Brain microvascular endothelial cell (primary cell): ENCODE results near the gene ADIPOR2.
A peak's percentile ranks its signal among the peaks of the same experiment; 100 is the strongest.

Experiments used
- DNase-seq: peaks from one replicate; pipeline ENCODE4 v3.0.0-alpha.2; 2020
- H3K27ac ChIP-seq: fragments of 250-450 bp; sonication (Bioruptor Pico); 2 replicates; pipeline ENCODE4 v1.5.1; 2020; ENCODE audit warnings: mild to moderate bottlenecking, moderate library complexity
- H3K27me3 ChIP-seq: fragments of 250-450 bp; sonication (Bioruptor Pico); replicated peaks from 2 replicates; pipeline ENCODE4 v1.5.1; 2020; ENCODE audit warnings: mild to moderate bottlenecking
- H3K36me3 ChIP-seq: fragments of 250-450 bp; sonication (Bioruptor Pico); replicated peaks from 2 replicates; pipeline ENCODE4 v1.5.1; 2020; ENCODE audit warnings: mild to moderate bottlenecking
- H3K4me3 ChIP-seq: 2 replicates; pipeline ENCODE4 v1.5.1; 2011; ENCODE audit warnings: low read depth, mild to moderate bottlenecking, control low read depth, low read length, moderate library complexity
- in situ Hi-C: cut with HindIII; loops from 2 replicates; pipeline ENCODE4 v1.10.0; 2017; ENCODE audit warnings: low sequenced_read_pairs, low pct_ligation_motif_present
- TF ChIP-seq, protein P1 (sequence below): IDR thresholded peaks from 2 replicates; pipeline ENCODE4 v1.5.1; 2011; ENCODE audit warnings: low read depth, mild to moderate bottlenecking, moderate library complexity, low read length, control low read depth, inconsistent platforms; ENCODE audit errors: missing control alignments

Gene ADIPOR2

DNA sequence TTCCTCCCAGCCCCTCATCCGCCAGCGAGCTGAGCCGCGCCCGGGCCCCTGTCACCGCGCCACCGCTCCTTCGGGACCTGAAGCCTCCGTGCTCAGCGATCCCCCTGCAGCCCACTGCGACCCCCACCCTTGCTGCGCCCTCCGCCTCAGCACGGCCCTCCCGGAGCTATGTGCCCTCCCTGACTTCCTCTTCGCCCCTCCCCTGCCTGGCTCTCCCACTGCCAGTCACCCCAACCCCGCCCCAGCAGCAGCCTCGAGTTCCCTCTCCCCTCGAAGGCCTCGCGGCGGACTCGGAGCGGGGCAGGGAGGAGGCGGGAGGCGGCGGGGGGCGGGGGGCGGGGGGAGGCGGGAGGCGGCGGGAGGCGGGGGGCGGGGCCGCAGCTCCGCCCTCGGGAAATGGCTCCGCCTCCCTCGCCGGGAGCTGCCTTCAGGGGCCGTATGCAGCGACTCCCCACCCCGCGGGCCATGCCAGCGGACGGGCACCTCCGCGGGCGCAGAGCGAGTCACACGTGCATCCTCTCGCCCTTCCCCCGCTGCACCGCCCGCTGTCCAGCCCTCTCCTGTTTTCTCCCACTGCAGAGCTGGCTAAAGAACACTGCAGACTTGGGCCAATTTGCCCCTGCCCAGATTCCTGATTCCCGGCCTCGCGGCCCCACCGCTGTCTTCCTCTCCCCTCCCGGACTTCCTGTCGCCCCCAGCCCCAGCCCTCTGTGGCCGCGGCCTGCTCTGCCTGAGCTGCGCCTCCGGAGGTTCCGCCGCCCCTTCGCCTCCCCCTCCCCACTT is 29.1 kb upstream of the ADIPOR2 start:
- H3K4me3 ChIP-seq = peak overlapping the region; percentile 56
- H3K27me3 ChIP-seq = no peaks in the 10 kb centered on the region
- DNase-seq = peak; percentile 54
- TF ChIP-seq, protein P1, sequence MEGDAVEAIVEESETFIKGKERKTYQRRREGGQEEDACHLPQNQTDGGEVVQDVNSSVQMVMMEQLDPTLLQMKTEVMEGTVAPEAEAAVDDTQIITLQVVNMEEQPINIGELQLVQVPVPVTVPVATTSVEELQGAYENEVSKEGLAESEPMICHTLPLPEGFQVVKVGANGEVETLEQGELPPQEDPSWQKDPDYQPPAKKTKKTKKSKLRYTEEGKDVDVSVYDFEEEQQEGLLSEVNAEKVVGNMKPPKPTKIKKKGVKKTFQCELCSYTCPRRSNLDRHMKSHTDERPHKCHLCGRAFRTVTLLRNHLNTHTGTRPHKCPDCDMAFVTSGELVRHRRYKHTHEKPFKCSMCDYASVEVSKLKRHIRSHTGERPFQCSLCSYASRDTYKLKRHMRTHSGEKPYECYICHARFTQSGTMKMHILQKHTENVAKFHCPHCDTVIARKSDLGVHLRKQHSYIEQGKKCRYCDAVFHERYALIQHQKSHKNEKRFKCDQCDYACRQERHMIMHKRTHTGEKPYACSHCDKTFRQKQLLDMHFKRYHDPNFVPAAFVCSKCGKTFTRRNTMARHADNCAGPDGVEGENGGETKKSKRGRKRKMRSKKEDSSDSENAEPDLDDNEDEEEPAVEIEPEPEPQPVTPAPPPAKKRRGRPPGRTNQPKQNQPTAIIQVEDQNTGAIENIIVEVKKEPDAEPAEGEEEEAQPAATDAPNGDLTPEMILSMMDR = no peak
- no peaks in the 10 kb centered on the region for H3K36me3 ChIP-seq
- no peak overlapping the region for H3K27ac ChIP-seq
- in situ Hi-C loops = loop anchor here (25.0 kb wide), 1 partner anchor 126 kb away; no protein-coding TSS in a partner anchor

DNA sequence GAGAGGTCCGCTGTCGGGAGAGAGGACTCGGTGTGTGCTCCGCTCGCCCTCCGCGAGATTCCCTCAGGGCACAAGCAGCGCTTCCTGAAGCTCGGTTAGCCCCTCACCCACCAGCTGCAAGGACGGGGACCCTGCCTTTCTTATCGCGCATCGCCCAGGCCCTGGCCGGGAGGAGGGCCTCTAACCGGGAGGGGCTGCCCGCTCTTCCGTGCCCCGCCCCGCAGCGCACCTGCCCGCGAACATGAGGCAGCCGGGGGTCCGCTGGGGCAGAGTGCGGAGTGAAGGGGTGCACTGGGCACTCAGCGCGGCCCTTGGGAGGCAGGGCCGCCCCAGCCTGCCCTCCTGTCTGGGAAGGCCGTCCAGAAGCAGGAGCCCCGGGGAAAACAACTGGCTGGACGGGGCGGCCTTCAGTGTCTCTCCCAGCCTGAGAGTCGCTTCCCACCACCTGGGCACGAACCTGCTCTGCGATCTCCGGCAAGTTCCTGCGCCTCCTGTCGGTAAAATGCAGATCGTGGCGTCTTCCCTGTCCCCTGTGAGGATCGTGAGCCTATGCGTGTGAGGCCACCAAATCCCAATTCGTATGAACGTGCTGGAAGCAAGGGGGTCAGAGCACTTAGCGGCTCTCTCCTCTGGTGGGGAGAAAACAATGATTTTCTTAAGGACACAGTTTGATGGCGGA is 28.0 kb upstream of the ADIPOR2 start:
- Histone ChIP-seq H3K27ac (no peak overlapping the region), H3K27me3 (no peaks in the 10 kb centered on the region), H3K36me3 (no peaks in the 10 kb centered on the region), H3K4me3 (no peak overlapping the region)
- TF ChIP-seq, protein P1 = peak; percentile 66
- in situ Hi-C loops = loop anchor here (25.0 kb wide), 1 partner anchor 124 kb away; no protein-coding TSS in a partner anchor
- no peak for DNase-seq

DNA sequence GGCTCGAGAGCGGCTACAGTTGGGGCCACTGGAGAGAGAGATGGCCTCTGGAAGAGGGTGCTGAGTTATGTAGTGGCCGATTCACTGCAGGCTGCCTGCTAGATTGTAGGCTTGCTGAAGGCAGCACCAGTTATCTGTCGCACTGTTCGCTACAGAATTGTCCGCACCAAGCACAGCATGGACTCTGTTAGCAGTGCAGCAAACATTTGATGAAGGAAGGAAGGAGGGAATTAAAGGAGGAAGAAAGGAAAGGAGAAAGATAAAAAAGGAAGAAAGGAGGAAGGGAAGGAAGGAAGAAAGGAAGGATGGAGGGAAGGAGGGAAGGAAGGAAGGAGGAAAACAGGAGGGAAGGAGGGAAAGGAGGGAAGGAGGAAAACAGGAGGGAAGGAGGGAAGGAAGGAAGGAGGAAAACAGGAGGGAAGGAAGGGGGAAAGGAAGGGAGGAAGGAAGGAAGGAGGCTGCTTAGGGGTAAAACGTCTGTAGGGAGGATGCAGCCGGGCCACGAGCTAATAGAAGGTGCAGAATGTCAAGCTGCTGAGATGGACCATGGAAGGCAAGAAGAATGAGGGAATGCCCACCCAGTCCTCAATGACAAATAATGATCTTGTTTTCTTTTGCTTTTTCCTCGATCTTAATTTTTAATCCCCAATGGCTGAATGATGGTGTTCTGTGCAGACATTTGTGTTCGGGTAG is 27.3 kb upstream of the ADIPOR2 start:
- no peaks in the 10 kb centered on the region for H3K36me3 ChIP-seq

DNA sequence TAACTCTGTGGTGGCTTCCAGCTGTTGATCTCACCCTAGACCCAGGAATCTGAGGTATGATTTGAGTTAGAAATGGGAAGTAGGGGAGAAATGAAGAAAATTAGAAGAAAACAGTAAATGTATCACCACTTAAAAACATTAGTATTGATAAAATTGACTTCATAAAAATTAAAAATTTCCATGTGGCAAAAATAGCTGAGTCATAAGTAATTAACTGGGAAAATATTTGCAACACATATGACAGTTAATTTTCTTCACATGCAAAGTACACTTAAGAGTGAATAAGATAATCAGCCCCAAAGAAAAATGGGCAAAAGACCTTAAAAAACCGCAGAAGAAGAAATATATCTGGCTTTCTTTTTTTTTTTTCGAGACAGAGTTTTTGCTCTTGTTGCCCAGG is 25.5 kb upstream of the ADIPOR2 start:
- H3K36me3 ChIP-seq = no peaks in the 10 kb centered on the region
- no peak overlapping the region for H3K27ac ChIP-seq
- TF ChIP-seq, protein P1 = no peak
- in situ Hi-C loops = loop anchor here (25.0 kb wide), 1 partner anchor 122 kb away; no protein-coding TSS in a partner anchor
- no peak for DNase-seq
- no peak overlapping the region for H3K4me3 ChIP-seq
- H3K27me3 ChIP-seq = no peaks in the 10 kb centered on the region

More for the DNA sequence above, 27.3 kb upstream of the ADIPOR2 start:
- no peaks in the 10 kb centered on the region for H3K27me3 ChIP-seq
- H3K4me3 ChIP-seq = no peak overlapping the region
- TF ChIP-seq, protein P1 = no peak
- DNase-seq = no peak
- H3K27ac ChIP-seq = no peak overlapping the region
- in situ Hi-C loops = loop anchor here (25.0 kb wide), 1 partner anchor 124 kb away; no protein-coding TSS in a partner anchor

DNA sequence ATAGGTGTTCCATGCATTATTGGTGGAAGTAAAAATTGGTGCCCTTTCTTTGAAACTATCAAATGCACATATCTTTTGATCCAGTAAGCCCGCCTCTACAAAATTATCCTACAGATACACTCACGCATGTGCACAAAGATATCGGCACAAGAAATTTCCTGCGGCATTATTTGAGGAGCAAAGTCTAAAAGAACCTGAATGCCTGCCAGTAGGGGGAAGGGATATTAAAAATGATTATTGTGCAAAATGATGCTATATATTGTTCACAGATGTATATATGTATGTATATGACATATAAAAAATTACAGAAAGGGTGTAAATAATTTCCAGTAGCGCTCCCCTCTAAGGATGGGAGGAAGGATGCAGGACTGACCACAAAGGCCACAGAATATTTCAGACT is 24.7 kb upstream of the ADIPOR2 start:
- H3K27me3 ChIP-seq = no peaks in the 10 kb centered on the region
- no peaks in the 10 kb centered on the region for H3K36me3 ChIP-seq
- H3K27ac ChIP-seq = no peak overlapping the region
- in situ Hi-C loops = loop anchor here (25.0 kb wide), 1 partner anchor 121 kb away; no protein-coding TSS in a partner anchor
- H3K4me3 ChIP-seq = no peak overlapping the region
- no peak for DNase-seq
- TF ChIP-seq, protein P1 = no peak
